HG03342 (cell line): ENCODE data around the gene PCNX4.
"Not testable (repeated sequence)": the region's sequence is repeated elsewhere in the genome, so short reads cannot be mapped to it uniquely, and the experiment has no call there.

ENCODE experiments used
- ATAC-seq: cut with Tn5 transposase; IDR thresholded peaks from one replicate; pipeline ENCODE4 v1.9.1; 2021; ENCODE audit warnings: mild to moderate bottlenecking, moderate library complexity; ENCODE audit not compliant: unreplicated experiment

Gene PCNX4

DNA sequence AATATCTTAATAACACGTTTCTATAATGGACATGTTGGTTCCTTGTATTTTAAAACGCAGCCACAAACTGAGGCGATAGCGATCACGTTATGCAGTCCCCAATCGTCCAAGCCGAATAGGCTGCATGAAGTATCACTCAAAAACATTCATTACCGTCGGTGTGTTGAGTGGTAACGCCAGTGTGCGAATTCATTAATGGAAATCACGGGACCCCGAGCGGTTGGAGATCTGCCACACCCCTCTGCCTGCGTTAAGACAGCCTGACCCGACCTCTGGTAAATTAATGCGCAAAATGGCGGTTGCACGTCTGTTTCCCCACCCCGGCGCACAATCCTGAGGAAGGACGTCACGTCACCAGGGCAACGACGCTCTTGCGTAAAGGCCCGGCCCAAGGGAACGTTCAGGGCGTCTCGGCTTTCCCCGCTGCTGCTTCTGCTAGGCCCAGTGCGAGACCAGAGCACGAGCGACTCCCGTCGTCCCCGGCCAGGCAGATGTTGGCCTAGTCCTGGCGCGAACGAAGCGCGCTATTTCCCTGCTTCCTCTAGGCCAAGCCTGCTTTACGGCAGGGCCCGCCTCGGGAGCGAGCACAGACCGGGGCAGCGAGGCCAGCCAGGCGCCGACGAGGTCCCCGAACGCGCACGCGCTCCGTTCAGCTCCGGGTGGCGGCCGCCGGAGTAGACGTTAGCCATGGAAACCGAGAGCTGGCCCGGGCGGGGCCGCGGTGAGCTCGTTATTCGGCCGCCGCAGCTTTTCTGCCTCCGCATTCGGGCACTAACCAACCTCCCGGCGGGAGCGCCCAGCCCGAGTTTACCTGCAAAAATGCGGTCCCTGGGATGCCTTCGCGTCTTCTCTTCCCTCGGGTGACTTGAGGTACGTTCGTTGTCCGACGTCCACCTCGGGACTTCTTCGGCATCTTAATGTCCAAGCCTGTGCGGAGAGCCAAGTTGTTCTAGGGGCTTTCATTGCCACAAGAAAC is at the start of gene PCNX4:
TSS of gene PCNX4 (plus strand) at position 374 of the 976 bp plus-strand sequence. CDS start 15,716 bp downstream, outside the sequence.
- ATAC-seq = peak; percentile 93

DNA sequence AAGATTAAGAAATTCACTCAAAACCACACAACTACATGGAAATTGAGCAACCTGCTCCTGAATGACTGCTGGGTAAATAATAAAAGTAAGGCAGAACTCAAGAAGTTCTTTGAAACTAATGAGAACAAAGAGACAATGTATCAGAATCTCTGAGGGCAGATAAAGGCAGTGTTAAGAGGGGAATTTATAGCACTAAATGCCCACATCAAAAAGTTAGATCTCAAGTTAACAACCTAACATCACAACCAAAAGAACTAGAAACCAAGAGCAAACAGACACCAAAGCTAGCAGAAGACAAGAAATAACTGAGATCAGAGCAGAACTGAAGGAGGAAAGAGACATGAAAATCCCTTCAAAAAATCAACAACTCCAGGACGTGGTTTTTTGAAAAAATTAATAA is 43.7 kb upstream of the PCNX4 start:
- not testable (repeated sequence) for ATAC-seq

GRCh38 chr14:60051721-60052221 is 40.0 kb upstream of the PCNX4 start:
- ATAC-seq = no peak

GRCh38 chr14:60058087-60058486 is 33.6 kb upstream of the PCNX4 start:
- no peak for ATAC-seq

DNA sequence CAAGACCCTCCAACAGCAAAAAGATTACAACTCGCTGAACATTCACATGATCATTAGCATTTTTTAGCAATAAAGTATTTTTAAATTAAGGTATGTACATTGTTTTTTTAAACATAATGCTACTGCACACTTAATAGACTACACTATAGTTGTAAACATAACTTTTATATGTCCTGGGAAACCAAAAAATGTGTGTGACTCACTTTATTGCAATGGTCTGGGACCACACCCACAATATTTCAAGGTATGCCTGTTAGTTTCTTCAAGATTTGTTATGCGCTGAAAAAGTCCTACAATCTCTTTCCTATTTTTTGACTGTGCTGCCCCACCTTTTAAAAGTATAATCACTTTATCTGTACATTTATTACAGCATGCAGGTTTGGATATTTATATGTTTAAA is 30.4 kb upstream of the PCNX4 start:
- no peak for ATAC-seq

DNA sequence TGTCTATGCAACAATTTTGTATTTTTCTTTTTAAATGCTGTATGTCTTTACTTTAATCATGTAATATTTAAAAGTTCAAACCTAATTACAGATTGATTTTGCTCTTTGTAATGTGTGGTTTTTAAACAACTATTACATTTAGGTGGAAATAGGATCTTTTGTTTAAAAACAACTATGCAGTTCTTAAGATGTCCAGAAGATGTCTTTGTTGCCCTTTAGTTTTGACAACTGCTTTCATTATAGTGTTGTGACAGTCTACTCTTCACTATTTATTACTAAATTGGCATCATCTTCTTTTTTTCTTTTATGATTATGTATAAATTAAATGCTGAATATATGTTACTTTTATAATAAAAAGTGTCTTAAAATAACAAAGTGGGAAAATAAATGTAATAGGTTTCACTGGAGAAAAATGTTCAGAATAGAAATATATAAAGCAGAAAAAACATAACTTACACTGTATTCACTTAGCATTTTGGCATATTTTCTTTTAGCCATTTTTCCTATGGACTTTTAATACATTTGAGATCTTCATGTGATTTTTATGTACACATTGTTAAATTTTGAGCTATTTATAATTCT is 27.1 kb upstream of the PCNX4 start:
- no peak for ATAC-seq

DNA sequence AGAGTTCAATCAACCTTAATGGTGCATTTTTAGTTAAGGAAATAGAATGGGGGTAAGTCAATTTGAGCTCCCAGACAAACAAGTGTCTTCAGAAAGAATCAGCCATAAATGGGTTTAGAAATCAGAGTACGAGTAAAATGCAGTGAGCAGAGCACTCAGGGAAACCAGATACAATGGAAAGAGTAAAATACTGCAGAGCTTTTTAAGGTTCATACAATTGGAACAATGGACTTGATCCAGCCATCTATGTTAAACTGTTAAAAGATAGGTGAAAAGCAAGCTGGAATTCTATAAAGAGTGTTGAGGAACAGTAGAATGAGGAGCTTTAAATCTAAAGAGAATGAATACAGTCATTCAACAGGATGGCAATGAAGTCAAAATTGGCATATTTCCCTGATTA is 23.8 kb upstream of the PCNX4 start:
- no peak for ATAC-seq

DNA sequence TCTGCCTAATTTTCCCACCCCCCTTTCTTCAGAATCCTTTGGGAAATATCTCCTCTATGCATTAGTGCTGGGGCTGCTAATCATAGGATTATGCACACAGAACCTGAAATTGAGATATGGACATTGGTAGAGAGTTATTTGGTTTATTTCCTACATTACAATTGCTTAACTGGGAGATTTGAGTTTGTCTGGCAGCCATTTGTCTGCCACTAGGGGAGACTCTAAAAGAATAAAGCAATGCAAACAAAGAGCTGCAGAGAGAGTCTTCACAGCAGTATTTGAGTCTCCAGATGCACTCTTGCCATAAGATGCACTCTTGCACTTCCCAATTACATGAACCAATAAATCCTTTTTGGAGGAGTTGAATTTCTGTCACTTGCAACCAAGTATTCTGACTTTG is 12.0 kb upstream of the PCNX4 start:
- no peak for ATAC-seq

- no peak for ATAC-seq
Observed at GRCh38 chr14:60085085-60085484, 6.6 kb upstream of the PCNX4 start.

DNA sequence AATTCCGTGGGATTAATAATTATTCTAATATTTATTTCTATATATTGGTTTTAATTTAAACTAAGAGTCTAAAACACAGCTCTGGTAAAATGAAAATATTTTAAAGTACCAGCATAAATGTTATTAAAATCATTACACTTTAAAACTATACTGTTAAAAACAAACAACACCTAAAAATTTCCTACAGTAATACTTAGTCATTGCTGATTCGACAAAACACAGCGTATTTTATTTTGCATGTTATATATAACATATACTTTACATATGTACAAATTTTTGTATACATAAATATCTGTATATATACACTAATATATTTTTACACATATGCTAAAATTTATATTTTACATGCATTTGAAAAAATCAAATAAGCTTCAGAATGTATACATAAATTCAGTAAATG is 6.0 kb upstream of the PCNX4 start:
- ATAC-seq = no peak

DNA sequence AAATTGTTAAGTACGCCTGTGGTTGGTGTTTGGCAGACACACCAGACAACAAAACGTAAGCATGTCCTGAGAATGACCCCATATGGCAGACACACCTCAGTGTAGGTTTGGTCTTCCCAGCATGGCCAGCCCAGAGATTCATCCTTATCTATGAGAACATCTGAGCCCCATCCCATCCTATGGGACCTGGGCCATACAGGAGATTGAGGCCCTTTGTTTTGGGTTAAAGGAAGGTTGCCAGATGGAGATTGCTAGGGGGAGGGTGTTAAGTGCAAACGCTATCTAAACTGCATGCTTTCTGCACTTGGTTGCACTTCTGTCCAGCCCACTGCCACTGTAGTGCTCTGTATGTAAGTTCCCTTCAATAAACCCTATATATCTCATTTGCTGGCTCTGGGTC is 4.1 kb upstream of the PCNX4 start:
- no peak for ATAC-seq

- ATAC-seq = no peak
Observed at GRCh38 chr14:60089221-60089620, 2.5 kb upstream of the PCNX4 start.

DNA sequence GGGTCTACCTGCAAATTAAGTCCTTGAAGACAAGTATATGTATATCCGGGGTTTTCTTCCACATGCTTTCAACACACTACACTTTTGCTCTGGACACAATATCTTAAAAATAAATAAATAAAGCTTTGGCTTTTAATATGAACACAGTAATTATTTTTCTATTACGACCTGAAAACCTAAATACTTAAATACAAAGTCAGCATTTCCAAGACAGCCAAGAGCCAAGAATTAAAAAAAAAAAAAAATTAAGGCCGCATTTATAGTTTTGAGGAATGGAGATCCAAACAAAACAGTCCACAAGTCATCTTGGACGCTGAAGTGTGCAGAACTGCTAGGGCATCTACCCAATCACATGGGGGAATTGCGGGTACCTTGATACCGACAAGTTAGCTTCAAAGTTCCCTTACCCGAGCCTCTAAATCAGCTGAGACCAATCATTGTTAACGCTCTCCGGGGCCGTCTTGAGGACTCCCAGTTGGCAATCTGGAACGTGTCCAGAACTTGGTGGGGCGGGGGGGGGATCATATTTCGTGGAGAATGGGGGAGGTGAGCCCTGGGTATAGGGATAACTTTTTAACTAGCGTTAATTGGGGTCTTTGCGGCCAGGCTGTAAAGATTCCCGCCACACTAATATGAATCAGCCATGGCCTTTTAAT is 731 bp upstream of the PCNX4 start:
- ATAC-seq = no peak

DNA sequence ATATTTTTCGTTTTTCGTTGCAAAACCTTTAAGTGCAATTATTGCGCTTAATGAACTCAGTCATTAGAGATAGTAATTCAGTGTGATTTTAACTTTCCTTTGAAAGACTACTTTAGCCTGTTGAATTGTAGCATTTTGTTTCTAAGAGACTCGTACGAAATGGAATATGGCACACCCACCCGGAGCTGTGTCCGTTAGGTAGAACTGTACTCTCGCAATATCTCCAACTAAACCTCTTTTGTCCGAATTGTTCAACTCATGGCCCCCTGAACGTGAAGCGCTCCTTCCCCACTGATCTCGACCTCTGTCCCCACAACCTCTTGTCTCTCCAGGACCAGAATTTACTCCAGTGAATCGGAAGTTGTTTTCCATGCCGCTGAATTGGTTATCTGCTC is 800 bp downstream of the PCNX4 start:
- no peak for ATAC-seq

- no peak for ATAC-seq
Observed at GRCh38 chr14:60093080-60093479, 1.4 kb downstream of the PCNX4 start.

GRCh38 chr14:60093606-60094005 is 1.9 kb downstream of the PCNX4 start:
- ATAC-seq = no peak

GRCh38 chr14:60094306-60094897 is 2.7 kb downstream of the PCNX4 start:
- no peak for ATAC-seq

GRCh38 chr14:60095231-60095630 is 3.5 kb downstream of the PCNX4 start:
- ATAC-seq = no peak

DNA sequence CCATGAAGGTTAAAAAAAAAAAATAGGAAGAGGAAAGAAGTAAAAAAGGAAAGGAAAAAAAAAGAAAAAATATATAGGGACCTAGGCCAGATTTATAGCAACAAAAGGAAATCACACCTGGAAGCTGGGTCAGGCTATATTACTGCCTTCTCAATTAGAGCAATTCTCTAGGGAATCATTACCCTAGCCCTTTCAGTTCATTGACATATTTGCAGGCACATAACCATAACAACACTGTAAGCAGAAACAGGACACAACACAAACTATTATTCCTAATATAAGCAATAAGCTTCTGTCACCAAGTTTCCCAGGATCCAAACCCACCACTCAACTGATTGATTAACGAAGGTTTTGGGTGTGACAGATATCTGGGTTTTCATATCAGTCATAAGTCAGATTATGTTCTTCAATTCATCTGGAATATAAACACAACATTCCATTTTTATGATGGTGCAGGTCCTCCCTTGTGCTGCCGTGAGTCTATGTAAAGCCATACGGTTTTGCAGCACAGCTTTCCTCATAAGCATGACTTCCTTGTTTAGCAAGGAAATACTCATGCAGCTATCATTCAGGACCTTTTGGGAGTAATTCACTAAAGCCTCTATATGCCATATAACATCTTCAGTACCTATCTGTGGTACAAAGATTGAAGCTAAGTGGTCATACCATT is 4.2 kb downstream of the PCNX4 start:
- ATAC-seq = no peak

DNA sequence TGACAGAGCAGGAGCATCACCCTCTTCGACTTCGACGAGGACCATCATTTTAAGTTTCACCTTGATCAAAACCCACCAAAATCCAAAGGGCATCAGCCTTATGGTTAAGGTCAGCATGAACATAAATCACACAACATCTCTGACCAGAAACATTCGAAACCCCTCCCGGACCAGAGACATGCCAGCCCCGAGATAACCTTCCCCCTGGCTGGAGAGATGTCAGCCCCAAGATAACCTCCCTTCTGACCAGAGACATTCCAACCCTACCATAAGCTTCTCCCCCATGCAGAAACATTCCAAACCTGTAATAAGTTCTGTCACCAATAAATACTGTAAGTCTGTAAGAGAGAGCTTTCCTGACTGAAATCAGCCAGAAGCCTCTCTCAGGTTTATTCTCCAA is 6.3 kb downstream of the PCNX4 start:
- ATAC-seq = no peak

DNA sequence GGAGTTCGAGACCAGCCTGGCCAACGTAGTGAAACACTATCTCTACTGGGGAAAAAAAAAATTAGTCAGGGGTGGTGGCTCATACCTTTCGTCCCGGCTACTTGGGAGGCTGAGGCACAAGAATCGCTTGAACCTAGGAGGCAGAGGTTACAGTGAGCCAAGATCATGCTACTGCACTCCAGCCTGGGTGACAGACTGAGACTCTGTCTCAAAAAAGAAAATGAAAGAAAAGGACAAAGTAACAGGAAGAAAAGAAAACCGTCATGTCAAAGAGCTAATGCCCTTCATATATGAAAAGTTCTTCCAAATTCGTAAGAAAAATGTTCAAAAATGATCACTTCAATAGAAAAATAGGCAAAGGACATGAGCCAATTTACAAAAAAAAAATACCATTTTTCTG is 8.1 kb downstream of the PCNX4 start:
- ATAC-seq = not testable (repeated sequence)
